GM19397 (cell line): ENCODE data around the gene UPK1B.
"Not testable (repeated sequence)": the region's sequence is repeated elsewhere in the genome, so short reads cannot be mapped to it uniquely, and the experiment has no call there.

ENCODE experiments used
- ATAC-seq: cut with Tn5 transposase; IDR thresholded peaks from one replicate; pipeline ENCODE4 v1.9.1; 2021; ENCODE audit warnings: mild to moderate bottlenecking, moderate library complexity; ENCODE audit not compliant: unreplicated experiment

The UPK1B gene

DNA sequence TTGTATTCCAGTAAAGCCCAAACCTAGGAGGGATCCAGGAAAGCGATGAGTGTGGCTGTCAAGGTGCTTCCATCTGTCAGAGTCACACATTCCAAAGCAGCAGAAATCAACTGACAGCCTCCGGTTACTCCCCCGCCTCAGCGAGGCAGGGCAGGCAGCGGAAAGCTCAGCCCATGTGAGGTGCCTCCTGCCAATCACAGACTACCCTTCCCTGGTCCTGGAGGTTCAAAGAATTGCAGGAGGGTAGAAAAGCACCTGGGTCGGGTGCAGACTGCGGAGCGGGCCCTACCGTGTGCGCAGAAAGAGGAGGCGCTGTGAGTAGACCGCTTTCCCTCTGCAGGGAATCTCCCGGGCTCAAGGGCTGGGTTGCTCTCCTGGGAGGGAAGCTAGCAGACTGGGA, at the start of gene UPK1B:
Gene UPK1B (plus strand): TSS at position 274 of the 400 bp plus-strand sequence. CDS start 13,144 bp downstream, outside the sequence.
- ATAC-seq: no peak

DNA sequence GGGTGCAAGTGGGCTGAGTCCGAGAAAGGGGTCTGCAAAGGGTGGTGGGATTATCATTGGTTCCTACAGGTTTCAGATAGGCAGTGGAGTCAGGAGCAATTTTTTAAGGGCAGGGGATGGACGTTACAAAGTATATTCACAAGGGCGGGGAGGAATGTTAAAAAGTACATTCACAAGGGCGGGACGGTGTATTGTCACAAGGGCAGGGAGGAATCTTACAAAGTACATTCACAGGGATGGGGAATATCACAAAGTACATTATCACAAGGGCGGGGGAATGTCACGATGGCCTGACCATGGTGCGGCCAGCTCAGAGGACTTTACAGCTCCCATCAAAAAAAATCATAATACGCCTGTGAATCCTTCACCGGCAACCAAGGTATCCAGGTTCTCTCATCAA, 48.1 kb upstream of the UPK1B start:
- ATAC-seq: no peak

DNA sequence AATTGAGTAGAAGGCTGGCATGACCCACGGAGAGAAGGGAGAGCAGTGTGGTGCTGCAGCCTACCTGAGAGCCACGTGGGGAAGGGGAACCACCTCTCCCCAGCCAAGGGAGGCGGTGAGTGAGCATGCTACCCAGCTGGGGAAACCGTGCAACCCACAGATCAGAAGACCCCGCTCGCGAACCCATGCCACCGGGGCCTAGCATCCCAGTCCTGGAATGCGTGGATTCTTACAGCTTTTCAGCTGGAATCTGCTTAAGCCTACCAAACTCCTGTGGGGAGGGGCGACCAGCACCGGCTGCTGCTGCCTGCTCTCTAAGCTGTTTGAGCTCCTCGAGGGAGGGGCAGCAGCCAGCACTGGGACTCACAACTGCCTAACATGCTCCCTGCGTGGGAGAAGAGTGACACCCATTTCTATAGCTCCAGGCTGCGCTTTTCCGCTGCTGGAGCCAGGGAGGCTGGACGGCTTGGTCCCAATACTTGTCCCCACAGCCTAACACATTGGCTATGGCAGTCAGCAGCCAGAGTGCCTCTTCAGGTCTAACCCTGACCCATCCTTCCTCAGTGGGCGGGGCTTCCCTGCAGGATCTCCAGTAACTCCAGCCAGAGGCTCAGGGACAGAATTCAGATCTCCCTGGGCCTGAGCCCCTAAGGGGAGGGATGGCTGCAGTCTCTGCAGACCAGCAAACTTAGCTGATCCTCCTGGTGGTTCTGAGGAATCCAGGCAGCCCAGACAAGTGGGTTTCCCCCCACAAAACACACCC, 47.5 kb upstream of the UPK1B start:
- ATAC-seq: no peak

DNA sequence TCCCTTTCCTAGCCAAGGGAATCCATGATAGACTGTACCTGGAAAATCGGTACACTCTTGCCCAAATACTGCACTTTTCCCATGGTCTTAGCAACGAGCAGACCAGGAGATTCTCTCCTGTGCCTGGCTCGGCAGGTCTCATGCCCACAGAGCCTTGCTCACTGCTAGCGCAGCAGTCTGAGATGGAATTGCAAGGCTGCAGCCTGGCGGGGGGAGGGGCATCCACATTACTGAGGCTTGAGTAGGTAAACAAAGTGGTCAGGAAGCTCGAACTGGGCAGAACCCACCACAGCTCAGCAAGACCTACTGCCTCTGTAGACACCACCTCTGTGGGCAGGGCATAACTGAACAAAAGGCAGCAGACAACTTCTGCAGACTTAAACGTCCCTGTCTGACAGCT, 43.1 kb upstream of the UPK1B start:
- ATAC-seq: not testable (repeated sequence)

DNA sequence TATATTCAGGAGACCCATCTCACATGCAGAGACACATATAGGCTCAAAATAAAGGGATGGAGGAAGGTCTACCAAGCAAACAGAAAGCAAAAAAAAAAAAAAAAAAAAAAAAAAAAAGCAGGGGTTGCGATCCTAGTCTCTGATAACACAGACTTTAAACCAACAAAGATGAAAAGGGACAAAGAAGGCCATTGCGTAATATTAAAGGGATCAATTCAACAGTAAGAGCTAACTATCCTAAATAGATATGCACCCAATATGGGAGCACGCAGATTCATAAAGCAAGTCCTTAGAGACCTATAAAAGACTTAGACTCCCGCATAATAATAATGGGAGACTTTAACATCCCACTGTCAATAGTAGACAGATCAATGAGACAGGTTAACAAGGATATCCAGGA, 41.1 kb upstream of the UPK1B start:
- ATAC-seq: not testable (repeated sequence)

GRCh38 chr3:119139360-119139759, 34.0 kb upstream of the UPK1B start:
- not testable (repeated sequence) for ATAC-seq

- no peak for ATAC-seq
Measured at GRCh38 chr3:119140466-119140865, 32.9 kb upstream of the UPK1B start.

GRCh38 chr3:119145128-119145499, 28.3 kb upstream of the UPK1B start:
- peak; percentile 18 for ATAC-seq

GRCh38 chr3:119145500-119146167, 27.8 kb upstream of the UPK1B start, which contains the start of gene TEX55:
TEX55 (plus strand) TSS chr3:119146165; CDS start chr3:119146190, 25 bp downstream.
- peak; percentile 53 for ATAC-seq

DNA sequence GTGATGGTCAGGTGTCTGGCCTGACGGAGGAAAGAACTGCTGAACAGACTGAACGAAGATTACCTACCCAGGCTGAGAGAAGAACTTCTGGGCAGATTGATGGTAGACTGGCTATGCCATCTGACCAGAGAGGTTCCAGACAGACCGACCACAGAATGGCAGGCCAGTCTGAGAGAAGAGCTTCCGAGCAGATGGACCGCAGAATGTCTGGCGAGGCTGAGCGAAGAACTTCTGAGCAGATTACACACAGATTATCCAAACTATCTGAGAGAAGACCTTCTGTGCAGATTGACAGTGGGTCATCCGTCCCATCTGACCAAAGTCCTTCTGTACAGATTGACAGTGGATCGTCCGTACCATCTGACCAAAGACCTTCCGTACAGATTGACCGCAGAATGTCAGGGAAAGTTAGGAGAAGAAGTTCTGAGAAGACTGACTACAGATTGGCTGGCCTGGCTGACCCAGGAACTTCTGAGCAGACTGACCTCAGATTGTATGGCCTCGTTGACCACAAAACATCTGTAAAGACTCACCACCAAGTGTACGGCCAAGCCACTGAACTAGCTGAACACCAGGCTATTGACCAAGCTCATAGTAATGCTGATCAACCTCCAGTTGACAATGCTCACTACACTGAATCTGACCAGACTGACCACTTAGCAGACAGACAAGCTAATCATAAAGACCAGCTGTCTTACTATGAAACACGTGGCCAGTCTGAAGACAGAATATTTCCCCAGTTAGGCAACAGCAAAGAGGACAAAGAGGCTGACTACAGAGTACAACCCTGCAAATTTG, 26.6 kb upstream of the UPK1B start:
- ATAC-seq: no peak

GRCh38 chr3:119147494-119147893, 25.9 kb upstream of the UPK1B start:
- no peak for ATAC-seq

DNA sequence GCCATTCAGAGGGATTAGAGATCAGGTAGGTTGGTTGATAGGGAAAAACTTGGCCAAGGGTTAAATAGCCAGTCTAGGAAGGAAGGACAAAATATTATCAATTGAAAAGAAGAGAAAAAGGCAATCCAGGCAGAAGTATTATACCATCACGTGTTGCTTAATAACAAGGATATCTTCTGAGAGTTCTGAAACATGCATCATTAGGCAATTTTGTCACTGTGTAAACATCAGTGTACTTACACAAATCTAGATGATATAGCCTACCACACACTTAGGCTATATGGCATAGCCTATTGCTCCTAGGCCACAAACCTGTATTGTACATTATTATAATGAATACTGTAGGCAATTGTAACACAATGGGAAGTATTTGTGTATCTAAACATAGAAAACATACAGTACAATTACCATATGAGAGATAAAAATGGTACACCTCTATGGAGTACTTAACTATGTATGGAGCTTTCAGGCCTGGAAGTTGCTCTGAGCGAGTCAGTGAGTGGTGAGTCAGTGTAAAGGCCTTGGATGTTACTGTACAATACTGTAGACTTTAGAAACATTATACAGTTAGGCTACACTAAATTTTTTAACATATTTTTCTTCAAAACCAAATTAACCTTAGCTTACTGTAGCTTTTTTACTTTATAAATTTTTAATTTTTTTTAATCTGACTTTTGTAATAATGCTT, 24.8 kb upstream of the UPK1B start:
- ATAC-seq: no peak

GRCh38 chr3:119149484-119149883, 23.9 kb upstream of the UPK1B start:
- ATAC-seq: no peak

GRCh38 chr3:119156868-119157267, 16.5 kb upstream of the UPK1B start:
- no peak for ATAC-seq

GRCh38 chr3:119157971-119158370, 15.4 kb upstream of the UPK1B start:
- no peak for ATAC-seq

DNA sequence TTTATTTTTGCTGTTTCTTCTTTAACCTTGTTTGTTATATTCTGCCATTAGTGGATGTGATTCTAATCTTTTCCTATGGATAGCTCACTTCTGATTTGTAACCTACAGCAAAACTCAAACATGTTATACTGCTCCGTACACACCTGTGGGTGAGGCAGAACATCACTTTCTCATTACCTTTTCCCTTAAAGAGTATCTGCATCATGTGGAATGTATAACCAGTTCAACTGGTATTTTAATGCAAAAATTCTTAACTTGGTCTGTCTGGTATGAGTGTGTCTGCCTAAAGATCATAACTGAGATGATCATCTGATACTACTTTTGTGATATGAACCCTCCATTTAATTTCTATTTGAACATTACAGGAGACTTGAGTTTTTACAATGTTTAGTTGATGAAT, 13.0 kb upstream of the UPK1B start:
- ATAC-seq: no peak

- no peak for ATAC-seq
Measured at GRCh38 chr3:119160815-119161214, 12.6 kb upstream of the UPK1B start.

GRCh38 chr3:119161240-119161639, 12.2 kb upstream of the UPK1B start:
- ATAC-seq: no peak

GRCh38 chr3:119164745-119165144, 8.7 kb upstream of the UPK1B start:
- ATAC-seq: not testable (repeated sequence)

DNA sequence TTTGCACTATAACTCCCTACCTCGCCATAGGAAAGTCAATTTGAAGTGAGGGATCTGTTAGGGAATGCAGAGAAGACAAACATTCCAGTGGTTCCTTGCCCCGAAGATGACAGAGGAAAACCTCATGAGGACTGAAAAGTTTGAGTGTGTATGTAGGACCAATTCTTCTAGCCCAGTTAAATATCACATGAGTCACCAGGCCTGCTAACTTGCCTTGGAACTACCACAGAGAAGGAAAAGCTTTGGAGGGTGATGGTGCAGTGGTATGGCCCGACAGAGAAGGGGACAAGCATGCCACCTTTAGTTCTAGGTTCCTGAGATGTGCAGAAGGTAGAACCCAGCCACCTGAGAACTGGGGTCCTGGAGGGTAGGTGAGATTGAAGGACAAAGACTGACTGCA, 2.6 kb upstream of the UPK1B start:
- no peak for ATAC-seq
